Tibial nerve (tissue), 4 donors: ENCODE data around the gene KAT2A.

Experiments used
- CTCF ChIP-seq, 5 experiments: fragments of 200-600 bp in 3 of 5; fragments of 450-650 bp in 2 of 5; sonication (generic) in 3 of 5; IDR thresholded peaks; one replicate each; pipeline ENCODE4 v1.5.1; 2016 to 2019; ENCODE audit warnings: antibody characterized with exemption in 5 of 5, mild to moderate bottlenecking in 3 of 5, moderate library complexity in 2 of 5
- EP300 ChIP-seq, 2 donors: sonication (generic); formaldehyde crosslinking; IDR thresholded peaks; one replicate each; pipeline ENCODE4 v1.6.1; 2017; ENCODE audit warnings: antibody characterized with exemption in 2 of 2, mild to moderate bottlenecking in 1 of 2
- POLR2A ChIP-seq, 2 donors: fragments of 450-650 bp; IDR thresholded peaks; one replicate each; pipeline ENCODE4 v1.6.1; 2017; ENCODE audit warnings: antibody characterized with exemption in 2 of 2, mild to moderate bottlenecking in 2 of 2, moderate library complexity in 2 of 2

- TF ChIP-seq CTCF (IDR thresholded peaks at IDR 0.05) (no peak), POLR2A (IDR thresholded peaks at IDR 0.05) (no peak), EP300 (IDR thresholded peaks at IDR 0.05) (no peak)
Observed at GRCh38 chr17:42130310-42130936, 9.3 kb upstream of the KAT2A start.
